Smooth muscle cell (in vitro differentiated cells): ENCODE results near the gene MRPS14. TPM values are rescaled to one million over a fixed set of nuclear protein-coding genes. Genes with fewer than 3 reads are reported as not detected.
"Not testable (repeated sequence)": the region's sequence is repeated elsewhere in the genome, so short reads cannot be mapped to it uniquely, and the experiment has no call there.

Source experiments
- DNase-seq: peaks from one replicate; lab custom pipeline; 2025; ENCODE audit not compliant: unreplicated experiment; lab: John Stamatoyannopoulos, UW
- H2AFZ ChIP-seq: fragments of 200-600 bp; sonication (generic); 2 replicates; pipeline ENCODE4 v1.6.0; 2016; ENCODE audit warnings: antibody characterized with exemption, low read depth, mild to moderate bottlenecking
- H3F3A ChIP-seq: fragments of 200-600 bp; sonication (generic); 2 replicates; pipeline ENCODE4 v1.6.0; 2017; ENCODE audit warnings: antibody characterized with exemption, low read depth
- H3K27ac ChIP-seq: fragments of 200-600 bp; sonication (generic); 2 replicates; pipeline ENCODE4 v1.5.1; 2016; ENCODE audit warnings: low read depth, mild to moderate bottlenecking
- H3K27me3 ChIP-seq: fragments of 200-600 bp; sonication (generic); 2 replicates; pipeline ENCODE4 v1.6.1; 2016; ENCODE audit warnings: low read depth, mild to moderate bottlenecking
- H3K36me3 ChIP-seq: fragments of 200-600 bp; sonication (generic); 2 replicates; pipeline ENCODE4 v1.5.1; 2016; ENCODE audit warnings: low read depth
- H3K4me1 ChIP-seq: fragments of 200-600 bp; sonication (generic); 2 replicates; pipeline ENCODE4 v1.5.1; 2016; ENCODE audit warnings: low read depth
- H3K4me2 ChIP-seq: fragments of 200-600 bp; sonication (generic); 2 replicates; pipeline ENCODE4 v1.6.0; 2016; ENCODE audit warnings: mild to moderate bottlenecking
- H3K4me3 ChIP-seq: fragments of 200-600 bp; sonication (generic); 2 replicates; pipeline ENCODE4 v1.5.1; 2016; ENCODE audit warnings: mild to moderate bottlenecking
- H3K79me2 ChIP-seq: fragments of 200-600 bp; sonication (generic); 2 replicates; pipeline ENCODE4 v1.6.0; 2016; ENCODE audit warnings: low read depth, mild to moderate bottlenecking
- H3K9ac ChIP-seq: fragments of 200-600 bp; sonication (generic); 2 replicates; pipeline ENCODE4 v1.6.0; 2016; ENCODE audit warnings: low read depth
- H3K9me3 ChIP-seq: fragments of 200-600 bp; sonication (generic); replicated peaks from 2 replicates; pipeline ENCODE4 v1.5.1; 2016; ENCODE audit warnings: low read depth
- H4K20me1 ChIP-seq: fragments of 200-600 bp; sonication (generic); 2 replicates; pipeline ENCODE4 v1.6.0; 2016; ENCODE audit warnings: low read depth
- WGBS: methylation state at CpG from one replicate; pipeline ENCODE4 v1.1.7; 2016; ENCODE audit warnings: low lambda C conversion rate; 5-methylcytosine and 5-hydroxymethylcytosine counted together
- polyA plus RNA-seq: library from polyadenylated mRNA; unstranded; fragments of >200 nt; fragmentation: Nextera tagmentation; extraction: Ambion mirVana; gene quantifications from 2 replicates; pipeline ENCODE4 v1.2.1, GENCODE V29; 2016
- total RNA-seq: library from RNA; depleted of rRNA; stranded (reverse); fragments of >200 nt; gene quantifications from 2 replicates; pipeline ENCODE4 v1.2.3, GENCODE V29; 2014
- TF ChIP-seq, protein P1 (sequence below): fragments of 200-600 bp; sonication (generic); IDR thresholded peaks from 2 replicates; pipeline ENCODE4 v1.5.1; 2017; ENCODE audit warnings: borderline replicate concordance, mild to moderate bottlenecking, antibody characterized with exemption; ENCODE audit not compliant: insufficient read depth, poor library complexity, severe bottlenecking

Gene MRPS14
- total and polyA plus RNA-seq, 2 experiments from 2014 or later: 29.1 to 57.2 TPM

DNA sequence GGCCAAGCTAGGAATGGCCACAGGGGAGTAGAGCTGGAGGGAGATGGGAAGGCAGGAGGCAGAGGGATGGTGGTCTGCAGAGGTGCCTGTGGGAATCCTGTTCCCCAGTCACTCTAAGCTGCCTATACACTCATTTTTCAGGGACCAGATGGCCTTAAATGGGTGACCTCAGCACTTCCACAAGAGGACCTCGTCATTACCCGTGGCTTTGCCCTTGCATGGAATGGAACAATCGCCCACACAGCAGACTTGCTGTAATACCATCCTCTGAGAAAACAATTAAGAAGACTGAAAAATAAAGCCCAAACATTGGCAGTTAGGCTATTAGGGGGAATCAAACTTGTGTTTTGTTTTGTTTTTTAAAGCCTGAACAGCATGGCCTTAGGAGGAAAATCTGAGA is 31.5 kb upstream of the MRPS14 start:
- WGBS: 60% methylated on average over 3 of the region's 3 CpGs
- DNase-seq: no peak
- no peaks in the 10 kb centered on the region for H3K9me3 ChIP-seq

DNA sequence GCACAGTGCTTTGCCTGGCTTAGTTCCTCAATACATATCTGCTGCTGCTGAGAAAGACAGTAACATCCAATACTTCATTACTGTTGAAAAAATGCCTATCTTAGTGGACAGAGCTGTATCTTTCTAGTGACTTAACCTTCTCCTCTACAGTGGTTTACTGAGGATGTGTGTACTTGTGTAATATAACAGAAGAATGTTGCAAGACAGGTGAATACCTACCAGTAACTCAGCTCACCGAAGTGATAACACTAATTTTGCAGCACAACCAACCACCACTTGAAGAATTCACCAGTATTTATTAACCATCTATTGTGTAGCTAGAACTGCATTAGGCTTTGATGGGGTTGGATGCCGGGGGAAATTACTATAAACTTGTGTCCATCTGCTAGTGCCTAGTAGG is 27.8 kb upstream of the MRPS14 start:
- H3K4me3 ChIP-seq: no peak overlapping the region
- H3K4me2 ChIP-seq: no peak overlapping the region
- no peak overlapping the region for H3K9ac ChIP-seq
- DNase-seq: no peak
- H3K4me1 ChIP-seq: no peaks in the 10 kb centered on the region
- no peaks in the 10 kb centered on the region for H3K79me2 ChIP-seq
- TF ChIP-seq, protein P1, sequence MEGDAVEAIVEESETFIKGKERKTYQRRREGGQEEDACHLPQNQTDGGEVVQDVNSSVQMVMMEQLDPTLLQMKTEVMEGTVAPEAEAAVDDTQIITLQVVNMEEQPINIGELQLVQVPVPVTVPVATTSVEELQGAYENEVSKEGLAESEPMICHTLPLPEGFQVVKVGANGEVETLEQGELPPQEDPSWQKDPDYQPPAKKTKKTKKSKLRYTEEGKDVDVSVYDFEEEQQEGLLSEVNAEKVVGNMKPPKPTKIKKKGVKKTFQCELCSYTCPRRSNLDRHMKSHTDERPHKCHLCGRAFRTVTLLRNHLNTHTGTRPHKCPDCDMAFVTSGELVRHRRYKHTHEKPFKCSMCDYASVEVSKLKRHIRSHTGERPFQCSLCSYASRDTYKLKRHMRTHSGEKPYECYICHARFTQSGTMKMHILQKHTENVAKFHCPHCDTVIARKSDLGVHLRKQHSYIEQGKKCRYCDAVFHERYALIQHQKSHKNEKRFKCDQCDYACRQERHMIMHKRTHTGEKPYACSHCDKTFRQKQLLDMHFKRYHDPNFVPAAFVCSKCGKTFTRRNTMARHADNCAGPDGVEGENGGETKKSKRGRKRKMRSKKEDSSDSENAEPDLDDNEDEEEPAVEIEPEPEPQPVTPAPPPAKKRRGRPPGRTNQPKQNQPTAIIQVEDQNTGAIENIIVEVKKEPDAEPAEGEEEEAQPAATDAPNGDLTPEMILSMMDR: no peak
- 91% methylated on average over 2 of the region's 2 CpGs for WGBS
- no peaks in the 10 kb centered on the region for H3K36me3 ChIP-seq
- H3K27ac ChIP-seq: no peak overlapping the region
- H2AFZ ChIP-seq: no peak overlapping the region
- no peaks in the 10 kb centered on the region for H3K9me3 ChIP-seq
- peaks cover 7% of the 10 kb centered on the region for H3K27me3 ChIP-seq
- no peaks in the 10 kb centered on the region for H4K20me1 ChIP-seq
- H3F3A ChIP-seq: no peaks in the 10 kb centered on the region

More for the DNA sequence above, 31.5 kb upstream of the MRPS14 start:
- H3K4me3 ChIP-seq: no peak overlapping the region
- peak overlapping the region; percentile 49 for H3K9ac ChIP-seq
- H3K4me2 ChIP-seq: peak overlapping the region; percentile 11
- H3K36me3 ChIP-seq: no peaks in the 10 kb centered on the region
- H3F3A ChIP-seq: no peaks in the 10 kb centered on the region
- H4K20me1 ChIP-seq: no peaks in the 10 kb centered on the region
- peak overlapping the region; percentile 80 for H3K27ac ChIP-seq
- TF ChIP-seq, protein P1: no peak
- H2AFZ ChIP-seq: no peak overlapping the region
- no peaks in the 10 kb centered on the region for H3K27me3 ChIP-seq
- H3K4me1 ChIP-seq: no peaks in the 10 kb centered on the region
- H3K79me2 ChIP-seq: no peaks in the 10 kb centered on the region

DNA sequence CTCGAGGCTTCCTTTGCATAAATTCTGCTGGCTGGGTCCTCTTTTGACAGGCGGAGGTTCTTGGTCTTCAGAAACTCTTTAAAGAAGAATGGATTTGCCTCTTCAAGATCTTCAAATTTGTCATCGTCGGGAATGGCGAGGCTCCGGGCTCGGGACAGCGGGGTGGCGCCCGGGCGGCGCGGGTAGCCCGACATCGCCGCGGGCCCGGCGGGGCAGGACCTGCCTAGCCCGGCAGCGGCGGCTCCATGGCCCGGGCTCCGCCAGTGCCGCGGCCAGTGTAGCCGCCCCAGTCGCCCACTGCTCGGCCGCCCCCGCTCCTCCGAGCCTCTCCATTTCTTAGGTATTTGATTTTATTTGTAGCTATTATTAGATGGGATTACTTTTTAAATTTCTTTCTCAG is 22.3 kb upstream of the MRPS14 start:
- Histone ChIP-seq H3K36me3 (no peaks in the 10 kb centered on the region), H3K4me2 (no peak overlapping the region), H3K27me3 (peaks cover 7% of the 10 kb centered on the region), H3K4me1 (no peaks in the 10 kb centered on the region), H3K27ac (no peak overlapping the region), H3K79me2 (no peaks in the 10 kb centered on the region), H3K4me3 (no peak overlapping the region), H3K9me3 (no peaks in the 10 kb centered on the region), H4K20me1 (no peaks in the 10 kb centered on the region), H3F3A (no peaks in the 10 kb centered on the region), H2AFZ (no peak overlapping the region), H3K9ac (no peak overlapping the region)
- no peak for DNase-seq
- TF ChIP-seq, protein P1: no peak
- 98% methylated on average over 32 of the region's 32 CpGs for WGBS

DNA sequence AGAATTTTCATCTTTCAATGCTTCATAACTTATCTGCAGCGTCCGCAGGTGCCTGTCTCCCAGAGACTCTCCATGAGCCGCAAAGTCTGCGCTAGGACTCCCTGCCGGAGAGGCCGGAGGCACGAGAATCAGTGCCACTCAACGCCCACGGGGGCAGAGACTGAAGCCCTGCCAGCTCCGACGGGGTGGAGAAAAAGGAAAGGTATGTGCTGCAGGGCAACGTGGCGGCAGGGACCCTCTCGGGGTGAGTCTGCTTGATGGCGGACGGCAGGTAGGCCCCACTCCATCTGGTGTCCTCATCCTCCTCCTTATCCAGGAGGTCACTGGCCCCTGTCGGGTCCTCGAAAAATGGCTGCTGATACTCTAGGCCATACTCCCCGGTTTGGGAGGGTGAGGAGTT is 21.9 kb upstream of the MRPS14 start:
- Histone ChIP-seq H3K27me3 (peaks cover 7% of the 10 kb centered on the region), H3K4me3 (no peak overlapping the region), H3K4me1 (no peaks in the 10 kb centered on the region), H3K27ac (no peak overlapping the region), H3K4me2 (no peak overlapping the region), H3K9ac (no peak overlapping the region), H3K36me3 (no peaks in the 10 kb centered on the region), H3F3A (no peaks in the 10 kb centered on the region), H4K20me1 (no peaks in the 10 kb centered on the region), H3K79me2 (no peaks in the 10 kb centered on the region), H3K9me3 (no peaks in the 10 kb centered on the region), H2AFZ (no peak overlapping the region)
- WGBS: 98% methylated on average over 19 of the region's 19 CpGs
- DNase-seq: no peak
- TF ChIP-seq, protein P1: no peak

DNA sequence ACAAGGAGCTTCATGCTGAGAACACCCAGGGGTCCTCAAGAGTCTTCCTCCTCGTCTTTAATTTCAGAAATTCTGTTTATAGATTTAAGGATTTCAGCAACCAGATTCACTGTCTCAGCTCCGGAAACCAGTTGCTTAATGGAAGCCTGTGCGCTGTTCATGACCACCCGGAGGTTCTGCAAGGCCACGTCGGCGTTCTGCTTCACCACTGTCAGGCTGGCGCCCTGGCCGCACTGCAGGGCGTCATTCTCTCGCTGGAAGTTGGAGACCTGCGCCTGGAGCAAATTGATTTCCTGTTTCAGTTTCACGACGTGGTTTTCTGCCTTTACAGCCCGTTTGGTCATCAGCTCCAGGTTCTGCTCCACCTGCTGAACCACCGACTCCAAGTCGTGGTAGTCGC is 21.4 kb upstream of the MRPS14 start:
- 95% methylated on average over 18 of the region's 18 CpGs for WGBS
- H3F3A ChIP-seq, DNase-seq, H3K9ac ChIP-seq, H4K20me1 ChIP-seq, H3K4me2 ChIP-seq, H3K36me3 ChIP-seq, H3K27me3 ChIP-seq, H2AFZ ChIP-seq, H3K79me2 ChIP-seq, H3K4me3 ChIP-seq, H3K27ac ChIP-seq, H3K9me3 ChIP-seq, H3K4me1 ChIP-seq: not testable (repeated sequence)
